OCI-LY3 (cell line): Measurements from ENCODE around the gene SEL1L.

Source experiments
- H2AFZ ChIP-seq: fragments of 200-600, 300-600 bp; shearing (Covaris generic); 2 replicates; pipeline ENCODE4 v1.6.0; 2014; ENCODE audit warnings: antibody characterized with exemption, low read depth, low read length
- H3K27ac ChIP-seq: fragments of 200-600, 300-600 bp; sonication (generic); 2 replicates; pipeline ENCODE4 v1.5.1; 2014; ENCODE audit warnings: mild to moderate bottlenecking, low read length, moderate library complexity, mixed read lengths
- H3K27me3 ChIP-seq: fragments of 200-600, 300-600 bp; sonication (generic); 2 replicates; pipeline ENCODE4 v1.6.1; 2014; ENCODE audit warnings: low read depth, low read length, mixed read lengths
- H3K36me3 ChIP-seq: fragments of 200-600, 300-600 bp; sonication (generic); replicated peaks from 2 replicates; pipeline ENCODE3; 2014; ENCODE audit warnings: low read depth, low read length, mixed read lengths
- H3K4me1 ChIP-seq: fragments of 300-600, 200-600 bp; sonication (generic); 2 replicates; pipeline ENCODE4 v1.6.1; 2014; ENCODE audit warnings: low read length, mixed read lengths
- H3K4me2 ChIP-seq: fragments of 200-600, 300-600 bp; sonication (generic); 2 replicates; pipeline ENCODE4 v1.6.1; 2014; ENCODE audit warnings: low read length, mixed read lengths
- H3K4me3 ChIP-seq: fragments of 300-600, 200-600 bp; sonication (generic); 2 replicates; pipeline ENCODE4 v1.5.1; 2014; ENCODE audit warnings: antibody characterized with exemption, mild to moderate bottlenecking, low read length, moderate library complexity
- H3K79me2 ChIP-seq: fragments of 300-600, 200-600 bp; shearing (Covaris generic); 2 replicates; pipeline ENCODE4 v1.6.1; 2014; ENCODE audit warnings: mild to moderate bottlenecking, low read length, mixed read lengths
- H3K9ac ChIP-seq: fragments of 300-600, 200-600 bp; shearing (Covaris generic); 2 replicates; pipeline ENCODE4 v1.6.0; 2014; ENCODE audit warnings: mild to moderate bottlenecking, low read length, moderate library complexity
- H3K9me3 ChIP-seq: fragments of 200-600, 300-600 bp; shearing (Covaris generic); 2 replicates; pipeline ENCODE4 v1.6.1; 2014; ENCODE audit warnings: low read length, mixed read lengths; ENCODE audit not compliant: insufficient read depth
- H4K20me1 ChIP-seq: fragments of 200-600, 300-600 bp; sonication (generic); 2 replicates; pipeline ENCODE4 v1.6.1; 2016; ENCODE audit warnings: low read length, mixed read lengths; ENCODE audit not compliant: insufficient read depth
- EZH2phosphoT487 ChIP-seq: fragments of 200-600 bp; shearing (Covaris generic); IDR thresholded peaks from 2 replicates; pipeline ENCODE4 v1.6.1; 2018; ENCODE audit warnings: antibody characterized with exemption, mixed run types, low read depth
- TF ChIP-seq, protein P1 (sequence below): fragments of 200-600, 300-600 bp; sonication (generic); IDR thresholded peaks from 2 replicates; pipeline ENCODE4 v1.5.1; 2014; ENCODE audit warnings: antibody characterized with exemption, low read length, low read depth

Gene SEL1L

DNA sequence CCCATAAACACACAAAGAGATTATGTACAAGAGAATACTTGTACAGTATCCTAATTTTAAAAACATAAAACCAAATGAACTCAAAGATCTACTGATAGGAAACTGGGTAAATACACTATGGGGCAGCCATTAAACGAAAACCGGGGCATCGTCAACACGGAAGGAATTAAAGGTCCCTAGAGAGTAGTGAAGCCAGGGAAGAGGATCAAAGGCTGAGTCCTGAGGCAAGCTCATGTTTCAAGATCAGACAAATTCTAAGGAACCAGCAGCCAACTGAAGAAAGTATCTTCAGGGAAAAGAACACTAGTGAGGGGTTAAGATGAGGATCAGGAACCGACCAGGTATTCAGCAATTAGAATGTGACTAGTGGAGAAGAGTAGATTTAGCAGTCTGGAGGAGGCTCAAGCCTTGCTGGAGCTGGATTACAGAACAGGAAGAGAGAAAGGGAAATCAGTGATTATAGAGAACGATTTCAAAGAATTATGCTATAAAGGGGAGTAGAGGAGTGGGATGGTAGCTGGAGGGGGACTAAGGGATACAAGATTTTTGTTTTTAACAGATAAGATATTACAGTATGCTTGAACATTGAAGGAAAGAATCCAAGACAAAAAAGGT lies 23.7 kb downstream of the SEL1L start:
- Histone ChIP-seq H3K4me3 (no peak overlapping the region), H3K9me3 (no peaks in the 10 kb centered on the region), H3K4me2 (no peak overlapping the region), H2AFZ (no peak overlapping the region), H3K9ac (no peak overlapping the region), H3K27me3 (no peaks in the 10 kb centered on the region), H3K36me3 (peaks cover 39% of the 10 kb centered on the region), H3K27ac (no peak overlapping the region), H3K79me2 (0 out of 2 replicates have a peak, but pooled peaks cover 2% of the 10 kb centered on the region), H3K4me1 (no peaks in the 10 kb centered on the region), H4K20me1 (no peaks in the 10 kb centered on the region)
- TF ChIP-seq EZH2phosphoT487, result no peak
- TF ChIP-seq, protein P1, sequence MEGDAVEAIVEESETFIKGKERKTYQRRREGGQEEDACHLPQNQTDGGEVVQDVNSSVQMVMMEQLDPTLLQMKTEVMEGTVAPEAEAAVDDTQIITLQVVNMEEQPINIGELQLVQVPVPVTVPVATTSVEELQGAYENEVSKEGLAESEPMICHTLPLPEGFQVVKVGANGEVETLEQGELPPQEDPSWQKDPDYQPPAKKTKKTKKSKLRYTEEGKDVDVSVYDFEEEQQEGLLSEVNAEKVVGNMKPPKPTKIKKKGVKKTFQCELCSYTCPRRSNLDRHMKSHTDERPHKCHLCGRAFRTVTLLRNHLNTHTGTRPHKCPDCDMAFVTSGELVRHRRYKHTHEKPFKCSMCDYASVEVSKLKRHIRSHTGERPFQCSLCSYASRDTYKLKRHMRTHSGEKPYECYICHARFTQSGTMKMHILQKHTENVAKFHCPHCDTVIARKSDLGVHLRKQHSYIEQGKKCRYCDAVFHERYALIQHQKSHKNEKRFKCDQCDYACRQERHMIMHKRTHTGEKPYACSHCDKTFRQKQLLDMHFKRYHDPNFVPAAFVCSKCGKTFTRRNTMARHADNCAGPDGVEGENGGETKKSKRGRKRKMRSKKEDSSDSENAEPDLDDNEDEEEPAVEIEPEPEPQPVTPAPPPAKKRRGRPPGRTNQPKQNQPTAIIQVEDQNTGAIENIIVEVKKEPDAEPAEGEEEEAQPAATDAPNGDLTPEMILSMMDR, result no peak

GRCh38 chr14:81509321-81509720 lies 24.3 kb downstream of the SEL1L start:
- no peaks in the 10 kb centered on the region for H4K20me1 ChIP-seq
- H3K79me2 ChIP-seq, result 0 out of 2 replicates have a peak, but pooled peaks cover 2% of the 10 kb centered on the region
- no peaks in the 10 kb centered on the region for H3K9me3 ChIP-seq
- no peak overlapping the region for H3K4me3 ChIP-seq
- TF ChIP-seq, protein P1, result no peak
- no peak for TF ChIP-seq EZH2phosphoT487
- H3K27me3 ChIP-seq, result no peaks in the 10 kb centered on the region
- H3K4me1 ChIP-seq, result no peaks in the 10 kb centered on the region
- H3K27ac ChIP-seq, result no peak overlapping the region
- no peak overlapping the region for H3K4me2 ChIP-seq
- no peak overlapping the region for H3K9ac ChIP-seq
- H2AFZ ChIP-seq, result no peak overlapping the region
- peaks cover 39% of the 10 kb centered on the region for H3K36me3 ChIP-seq

DNA sequence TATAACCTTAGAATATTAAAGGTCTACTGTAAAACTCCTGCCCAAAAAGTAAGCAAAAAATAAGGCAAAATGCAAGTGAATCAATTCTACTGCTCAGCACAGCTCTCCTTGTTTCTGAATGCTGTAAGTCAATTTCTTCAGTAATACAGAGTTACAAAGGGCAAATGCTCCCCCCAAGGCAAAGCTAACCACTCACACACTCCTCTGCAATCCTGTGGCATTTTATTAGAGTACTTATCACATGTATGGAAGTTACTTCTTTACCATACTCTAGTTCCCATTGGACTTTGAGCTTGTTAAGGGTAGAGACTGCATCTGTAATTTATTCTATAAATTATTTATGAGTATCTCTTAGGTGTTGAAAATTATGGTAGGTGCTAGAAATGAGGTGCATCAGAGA lies 27.2 kb downstream of the SEL1L start:
- no peak overlapping the region for H2AFZ ChIP-seq
- H3K79me2 ChIP-seq, result 0 out of 2 replicates have a peak, but pooled peaks cover 2% of the 10 kb centered on the region
- H3K4me3 ChIP-seq, result no peak overlapping the region
- no peaks in the 10 kb centered on the region for H3K9me3 ChIP-seq
- H4K20me1 ChIP-seq, result no peaks in the 10 kb centered on the region
- H3K4me1 ChIP-seq, result no peaks in the 10 kb centered on the region
- peaks cover 51% of the 10 kb centered on the region for H3K36me3 ChIP-seq
- H3K27me3 ChIP-seq, result no peaks in the 10 kb centered on the region
- H3K4me2 ChIP-seq, result no peak overlapping the region
- TF ChIP-seq EZH2phosphoT487, result no peak
- TF ChIP-seq, protein P1, result no peak
- no peak overlapping the region for H3K9ac ChIP-seq
- H3K27ac ChIP-seq, result no peak overlapping the region

DNA sequence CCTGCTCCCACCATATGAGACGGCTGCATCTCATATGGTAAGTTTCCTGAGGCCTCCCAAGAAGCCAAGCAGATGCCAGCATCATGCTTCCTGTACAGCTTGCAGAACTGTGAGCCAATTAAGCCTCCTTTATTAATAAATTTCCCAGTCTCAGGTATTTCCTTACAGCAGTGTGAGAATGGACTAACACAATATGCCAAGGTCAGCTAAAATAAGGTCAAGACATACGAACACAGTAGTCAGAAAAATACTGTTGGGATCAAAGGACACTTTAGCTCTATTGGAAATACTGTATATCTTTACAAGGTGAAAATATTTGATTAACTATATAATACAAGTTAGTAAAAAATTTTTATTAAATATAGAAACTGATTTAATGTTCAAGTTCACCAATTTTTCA lies 28.8 kb downstream of the SEL1L start:
- no peak overlapping the region for H3K9ac ChIP-seq
- no peaks in the 10 kb centered on the region for H3K79me2 ChIP-seq
- H3K27me3 ChIP-seq, result no peaks in the 10 kb centered on the region
- TF ChIP-seq EZH2phosphoT487, result no peak
- TF ChIP-seq, protein P1, result no peak
- H3K27ac ChIP-seq, result no peak overlapping the region
- no peaks in the 10 kb centered on the region for H4K20me1 ChIP-seq
- no peak overlapping the region for H3K4me2 ChIP-seq
- no peak overlapping the region for H2AFZ ChIP-seq
- no peak overlapping the region for H3K4me3 ChIP-seq
- H3K4me1 ChIP-seq, result no peaks in the 10 kb centered on the region
- peaks cover 60% of the 10 kb centered on the region for H3K36me3 ChIP-seq
- H3K9me3 ChIP-seq, result no peaks in the 10 kb centered on the region
